Activated gamma-delta T cell treated with anti-CD3 and anti-CD28 coated beads, Interleukin-2, amount 50 U/mL, for 16 hours (primary cell): ENCODE results near the gene FDXACB1.
A peak's percentile ranks its signal among the peaks of the same experiment; 100 is the strongest.

Experiments used
- DNase-seq: peaks from one replicate; pipeline ENCODE4 v3.0.0-alpha.2; 2020; ENCODE audit warnings: low read depth

FDXACB1 gene

GRCh38 chr11:111841370-111842053 lies 37.5 kb downstream of the FDXACB1 start:
- DNase-seq, result peak; percentile 81

- DNase-seq, result no peak
These were observed 38.8 kb downstream of the FDXACB1 start for GRCh38 chr11:111840143-111840542.

- no peak for DNase-seq
These were observed 40.9 kb downstream of the FDXACB1 start for GRCh38 chr11:111838054-111838453.

GRCh38 chr11:111837366-111837891 lies 41.5 kb downstream of the FDXACB1 start:
- no peak for DNase-seq

GRCh38 chr11:111836721-111837120 lies 42.2 kb downstream of the FDXACB1 start:
- DNase-seq, result no peak

GRCh38 chr11:111836162-111836561 lies 42.8 kb downstream of the FDXACB1 start:
- DNase-seq, result no peak

- no peak for DNase-seq
These were observed 43.3 kb downstream of the FDXACB1 start for GRCh38 chr11:111835665-111836064.

- DNase-seq, result no peak
These were observed 44.4 kb downstream of the FDXACB1 start for GRCh38 chr11:111834432-111835163.

GRCh38 chr11:111833524-111833923 lies 45.4 kb downstream of the FDXACB1 start:
- DNase-seq, result no peak

GRCh38 chr11:111829185-111829968 lies 49.6 kb downstream of the FDXACB1 start:
- no peak for DNase-seq

- no peak for DNase-seq
These were observed 52.5 kb downstream of the FDXACB1 start for GRCh38 chr11:111826322-111826950.
